PC-3 (cell line): ENCODE measurements around the gene RTP3.

Source experiments
- EZH2 ChIP-seq: fragments of 300-600 bp; sonication (generic); IDR thresholded peaks from one replicate; pipeline ENCODE4 v1.6.1; 2017; ENCODE audit warnings: antibody characterized with exemption, mild to moderate bottlenecking, low read length; ENCODE audit not compliant: unreplicated experiment
- EZH2phosphoT487 ChIP-seq: fragments of 300-600 bp; sonication (generic); IDR thresholded peaks from 2 replicates; pipeline ENCODE4 v1.6.1; 2018; ENCODE audit warnings: mild to moderate bottlenecking, antibody characterized with exemption, low read length, borderline replicate concordance
- TF ChIP-seq, protein P1 (sequence below): fragments of 300-600 bp; sonication (generic); conservative IDR thresholded peaks from 2 replicates; pipeline ENCODE4 v1.5.1; 2017; ENCODE audit warnings: antibody characterized with exemption, low read depth, mild to moderate bottlenecking, low read length

DNA sequence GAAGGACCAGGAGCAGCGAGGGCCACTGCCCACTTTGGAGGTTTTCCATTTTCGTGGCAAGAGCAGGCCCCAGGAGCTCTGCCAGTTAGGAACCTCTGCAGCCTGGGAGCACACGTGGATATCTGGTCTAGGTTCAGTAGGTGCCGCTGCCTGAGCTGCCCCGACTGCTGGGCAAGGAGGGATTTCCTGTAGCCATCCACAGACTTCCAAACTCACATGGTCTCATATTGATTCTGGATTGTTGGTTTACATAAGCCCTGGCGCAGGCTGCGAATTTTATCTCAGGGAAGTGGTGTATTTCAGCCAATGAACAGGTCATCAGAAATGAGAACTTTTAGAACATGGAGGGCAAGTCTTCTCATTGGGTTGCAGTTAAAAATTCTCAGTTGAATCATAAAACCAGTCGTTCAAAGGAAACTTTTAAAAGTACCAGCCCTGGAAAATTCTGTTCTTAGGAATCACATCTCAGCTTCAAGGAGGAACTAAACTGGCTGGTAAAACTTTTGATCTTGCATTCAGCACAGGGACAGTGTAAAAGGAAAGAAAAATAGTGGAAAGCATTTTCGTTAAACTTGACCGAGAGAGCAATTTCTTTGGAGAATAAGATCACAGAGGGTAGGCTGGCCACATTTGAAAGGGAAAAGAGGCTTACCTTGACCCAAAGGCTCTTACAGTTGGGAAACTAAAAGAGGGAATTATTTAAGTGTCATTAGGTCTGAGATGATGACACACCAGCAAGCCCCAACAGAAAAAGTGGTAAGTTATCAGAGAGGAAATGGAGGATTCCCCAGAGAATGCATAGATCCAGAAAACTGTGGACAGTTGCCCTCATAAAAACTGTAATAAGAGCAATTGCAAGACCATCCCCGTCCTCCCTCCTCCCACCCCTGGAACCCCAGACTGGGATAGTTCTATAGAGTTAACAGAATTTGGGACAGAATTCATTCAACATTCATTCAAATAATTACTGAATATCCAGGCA, 6.4 kb upstream of the RTP3 start:
- TF ChIP-seq EZH2phosphoT487 (no peak), EZH2 (no peak)
- TF ChIP-seq, protein P1, sequence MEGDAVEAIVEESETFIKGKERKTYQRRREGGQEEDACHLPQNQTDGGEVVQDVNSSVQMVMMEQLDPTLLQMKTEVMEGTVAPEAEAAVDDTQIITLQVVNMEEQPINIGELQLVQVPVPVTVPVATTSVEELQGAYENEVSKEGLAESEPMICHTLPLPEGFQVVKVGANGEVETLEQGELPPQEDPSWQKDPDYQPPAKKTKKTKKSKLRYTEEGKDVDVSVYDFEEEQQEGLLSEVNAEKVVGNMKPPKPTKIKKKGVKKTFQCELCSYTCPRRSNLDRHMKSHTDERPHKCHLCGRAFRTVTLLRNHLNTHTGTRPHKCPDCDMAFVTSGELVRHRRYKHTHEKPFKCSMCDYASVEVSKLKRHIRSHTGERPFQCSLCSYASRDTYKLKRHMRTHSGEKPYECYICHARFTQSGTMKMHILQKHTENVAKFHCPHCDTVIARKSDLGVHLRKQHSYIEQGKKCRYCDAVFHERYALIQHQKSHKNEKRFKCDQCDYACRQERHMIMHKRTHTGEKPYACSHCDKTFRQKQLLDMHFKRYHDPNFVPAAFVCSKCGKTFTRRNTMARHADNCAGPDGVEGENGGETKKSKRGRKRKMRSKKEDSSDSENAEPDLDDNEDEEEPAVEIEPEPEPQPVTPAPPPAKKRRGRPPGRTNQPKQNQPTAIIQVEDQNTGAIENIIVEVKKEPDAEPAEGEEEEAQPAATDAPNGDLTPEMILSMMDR: no peak
